ENCODE measurements around the gene CD2. TPM values are rescaled to one million over a fixed set of nuclear protein-coding genes. Genes with fewer than 3 reads are reported as not detected.

The CD2 gene
- total and polyA plus RNA-seq, 11 donors, result 0.33 to 9.7 (median 0.61) TPM; not detected in 3

GRCh38 chr1:116724765-116725375 is 29.4 kb upstream of the CD2 start:
- no peak overlapping the region for H3K4me3 ChIP-seq
- WGBS, 4 donors, result 42 to 48% (median 44%) methylated on average over 7 of the region's 7 CpGs
- peaks cover 0 to 6% (median 0%) of the 10 kb centered on the region in 12 donors for H3K4me1 ChIP-seq
- TF ChIP-seq POLR2A (IDR thresholded peaks at IDR 0.05), result no peak
- TF ChIP-seq, protein P1, sequence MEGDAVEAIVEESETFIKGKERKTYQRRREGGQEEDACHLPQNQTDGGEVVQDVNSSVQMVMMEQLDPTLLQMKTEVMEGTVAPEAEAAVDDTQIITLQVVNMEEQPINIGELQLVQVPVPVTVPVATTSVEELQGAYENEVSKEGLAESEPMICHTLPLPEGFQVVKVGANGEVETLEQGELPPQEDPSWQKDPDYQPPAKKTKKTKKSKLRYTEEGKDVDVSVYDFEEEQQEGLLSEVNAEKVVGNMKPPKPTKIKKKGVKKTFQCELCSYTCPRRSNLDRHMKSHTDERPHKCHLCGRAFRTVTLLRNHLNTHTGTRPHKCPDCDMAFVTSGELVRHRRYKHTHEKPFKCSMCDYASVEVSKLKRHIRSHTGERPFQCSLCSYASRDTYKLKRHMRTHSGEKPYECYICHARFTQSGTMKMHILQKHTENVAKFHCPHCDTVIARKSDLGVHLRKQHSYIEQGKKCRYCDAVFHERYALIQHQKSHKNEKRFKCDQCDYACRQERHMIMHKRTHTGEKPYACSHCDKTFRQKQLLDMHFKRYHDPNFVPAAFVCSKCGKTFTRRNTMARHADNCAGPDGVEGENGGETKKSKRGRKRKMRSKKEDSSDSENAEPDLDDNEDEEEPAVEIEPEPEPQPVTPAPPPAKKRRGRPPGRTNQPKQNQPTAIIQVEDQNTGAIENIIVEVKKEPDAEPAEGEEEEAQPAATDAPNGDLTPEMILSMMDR (IDR thresholded peaks at IDR 0.05), result peak; percentile 54 to 87 (median 76)
- DNase-seq (peak in 4 of 5 donors; percentile 44 to 51 (median 47)), ATAC-seq (peak in 1 of 4 donors; percentile 67)
- H3K27ac ChIP-seq, result no peak overlapping the region
- H3K27me3 ChIP-seq, result no peaks in the 10 kb centered on the region
- intact Hi-C loops (cut with DNase I), result loop anchor here in 3 of 10 donors (2.0 to 5.0 kb wide), 3 partner anchors 327 to 332 kb away; no protein-coding TSS in a partner anchor
- no peaks in the 10 kb centered on the region for H3K36me3 ChIP-seq
- no peaks in the 10 kb centered on the region for H3K9me3 ChIP-seq

GRCh38 chr1:116725798-116726197 is 28.4 kb upstream of the CD2 start:
- intact Hi-C loops (cut with DNase I), result loop anchor here in 1 of 10 donors (2.0 kb wide), 1 partner anchor 329 kb away; no protein-coding TSS in a partner anchor
- no peaks in the 10 kb centered on the region for H3K36me3 ChIP-seq
- 60 to 71% (median 63%) methylated on average over 3 of the region's 3 CpGs for WGBS, 4 donors
- no peak overlapping the region for H3K27ac ChIP-seq
- no peaks in the 10 kb centered on the region for H3K9me3 ChIP-seq
- H3K27me3 ChIP-seq, result no peaks in the 10 kb centered on the region
- TF ChIP-seq POLR2A (IDR thresholded peaks at IDR 0.05), result no peak
- TF ChIP-seq, protein P1 (IDR thresholded peaks at IDR 0.05), result no peak
- ATAC-seq, result peak in 2 of 4 donors; percentile 46 to 56
- no peak for DNase-seq
- peaks cover 0 to 6% (median 0%) of the 10 kb centered on the region in 12 donors for H3K4me1 ChIP-seq
- no peak overlapping the region for H3K4me3 ChIP-seq

DNA sequence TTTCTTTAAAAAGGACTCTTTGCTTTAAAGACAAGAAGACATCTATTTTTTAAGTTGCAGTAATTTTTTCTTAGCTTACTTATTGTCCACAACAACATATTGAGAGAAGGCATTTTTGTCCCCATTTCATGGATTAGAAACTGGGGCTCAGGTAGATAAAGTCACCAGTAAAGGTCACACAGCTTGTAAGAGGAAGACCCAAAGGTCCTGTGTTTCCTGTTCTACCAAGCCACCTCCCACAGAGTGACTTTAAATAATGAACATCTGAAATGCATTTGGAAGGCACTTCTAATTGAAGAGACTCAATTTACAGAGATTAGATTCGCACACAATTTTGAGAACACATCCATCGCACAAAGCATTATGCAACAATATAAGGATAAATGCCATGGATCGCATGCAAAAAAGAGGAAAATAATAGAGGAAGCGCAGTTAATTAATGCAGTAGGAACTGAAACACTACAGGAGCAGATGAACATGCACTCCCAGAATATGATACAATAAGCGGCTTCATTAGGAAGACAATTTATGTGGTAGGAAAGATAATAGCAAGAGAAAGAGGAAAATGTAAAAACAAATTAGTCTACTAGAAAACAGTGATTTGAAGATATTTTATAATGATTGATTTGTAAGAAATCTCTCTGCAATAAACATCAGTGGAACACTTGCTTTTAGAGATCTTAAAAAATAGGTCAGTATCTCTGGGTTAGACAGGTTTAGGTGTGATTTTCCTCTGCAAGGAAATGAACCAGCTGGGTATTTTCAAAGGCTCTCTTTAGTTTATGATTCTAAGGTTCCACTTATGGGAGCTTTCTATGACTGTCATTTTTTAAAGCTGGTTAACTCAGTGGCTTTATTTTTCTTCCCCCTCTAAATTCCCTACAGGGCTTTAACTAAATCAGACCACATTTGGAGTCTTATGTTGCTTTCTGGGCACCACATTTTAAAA is 27.1 kb upstream of the CD2 start:
- Histone ChIP-seq H3K4me3 (no peak overlapping the region), H3K27ac (no peak overlapping the region), H3K36me3 (no peaks in the 10 kb centered on the region), H3K27me3 (no peaks in the 10 kb centered on the region), H3K4me1 (peaks cover 0 to 6% (median 0%) of the 10 kb centered on the region in 12 donors), H3K9me3 (no peaks in the 10 kb centered on the region)
- intact Hi-C loops (cut with DNase I), result no loop called here
- TF ChIP-seq, protein P1 (IDR thresholded peaks at IDR 0.05), result no peak
- TF ChIP-seq POLR2A (IDR thresholded peaks at IDR 0.05), result no peak
- WGBS, 4 donors, result 86 to 90% (median 90%) methylated on average over 5 of the region's 5 CpGs
- no peak for DNase-seq
- ATAC-seq, result no peak

DNA sequence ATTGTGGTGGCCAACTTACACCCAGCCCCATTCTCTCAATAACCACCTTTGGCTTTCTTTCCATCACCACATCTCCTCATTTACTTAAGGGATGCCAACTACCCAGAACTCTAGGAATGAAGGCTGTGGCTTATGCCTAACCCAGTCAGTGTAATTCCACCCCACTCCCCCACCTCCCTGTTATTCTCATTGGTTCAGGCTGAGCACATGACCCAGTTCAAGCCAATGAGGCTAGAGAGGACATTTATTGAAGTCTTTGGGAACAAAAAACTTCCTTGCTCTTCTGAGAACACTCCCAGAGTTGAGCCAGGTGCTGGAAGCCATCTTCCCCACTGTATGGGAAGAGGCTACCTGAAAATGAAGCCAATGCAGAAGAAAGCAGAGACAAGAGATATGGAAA is 22.8 kb upstream of the CD2 start:
- intact Hi-C loops (cut with DNase I), result no loop called here
- Histone ChIP-seq H3K27ac (no peak overlapping the region), H3K27me3 (no peaks in the 10 kb centered on the region), H3K9me3 (no peaks in the 10 kb centered on the region), H3K4me3 (no peak overlapping the region), H3K4me1 (peaks cover 0 to 6% (median 0%) of the 10 kb centered on the region in 12 donors), H3K36me3 (no peaks in the 10 kb centered on the region)
- ATAC-seq (no peak), DNase-seq (no peak)
- TF ChIP-seq POLR2A (IDR thresholded peaks at IDR 0.05), result no peak
- TF ChIP-seq, protein P1 (IDR thresholded peaks at IDR 0.05), result no peak
